NCI-H2081 treated with DMSO at 0.1 percent for 48 hours (cell line): Measurements from ENCODE around the gene SP9.

Experiments
- DNase-seq: peaks from one replicate; lab custom pipeline; 2025; lab: John Stamatoyannopoulos, UW

The SP9 gene

GRCh38 chr2:174334781-174335251, at the start of gene SP9:
Gene SP9 (plus strand): TSS chr2:174334954. CDS start chr2:174335093, 139 bp downstream.
- DNase-seq = no peak

DNA sequence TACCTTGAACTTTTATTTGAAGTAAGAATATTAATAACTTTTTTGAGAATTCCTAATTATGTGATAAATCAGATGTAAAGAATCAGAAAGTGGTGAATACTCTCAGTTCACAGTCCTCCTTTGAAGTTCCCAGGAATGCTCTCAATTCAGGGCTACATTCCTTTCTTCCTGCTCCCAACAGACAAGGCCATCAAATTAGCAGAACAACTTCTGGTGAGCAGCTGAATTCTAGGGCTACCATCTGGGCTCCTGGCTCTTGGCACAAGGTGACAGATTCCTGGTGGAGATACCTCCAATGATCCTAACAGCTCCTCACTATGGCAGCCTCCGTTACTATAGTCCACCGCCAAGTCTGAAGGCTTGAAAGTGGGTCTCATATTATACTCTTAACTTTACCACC, 48.6 kb upstream of the SP9 start:
- no peak for DNase-seq

GRCh38 chr2:174292908-174293307, 41.8 kb upstream of the SP9 start:
- no peak for DNase-seq

GRCh38 chr2:174300114-174300513, 34.6 kb upstream of the SP9 start:
- no peak for DNase-seq

DNA sequence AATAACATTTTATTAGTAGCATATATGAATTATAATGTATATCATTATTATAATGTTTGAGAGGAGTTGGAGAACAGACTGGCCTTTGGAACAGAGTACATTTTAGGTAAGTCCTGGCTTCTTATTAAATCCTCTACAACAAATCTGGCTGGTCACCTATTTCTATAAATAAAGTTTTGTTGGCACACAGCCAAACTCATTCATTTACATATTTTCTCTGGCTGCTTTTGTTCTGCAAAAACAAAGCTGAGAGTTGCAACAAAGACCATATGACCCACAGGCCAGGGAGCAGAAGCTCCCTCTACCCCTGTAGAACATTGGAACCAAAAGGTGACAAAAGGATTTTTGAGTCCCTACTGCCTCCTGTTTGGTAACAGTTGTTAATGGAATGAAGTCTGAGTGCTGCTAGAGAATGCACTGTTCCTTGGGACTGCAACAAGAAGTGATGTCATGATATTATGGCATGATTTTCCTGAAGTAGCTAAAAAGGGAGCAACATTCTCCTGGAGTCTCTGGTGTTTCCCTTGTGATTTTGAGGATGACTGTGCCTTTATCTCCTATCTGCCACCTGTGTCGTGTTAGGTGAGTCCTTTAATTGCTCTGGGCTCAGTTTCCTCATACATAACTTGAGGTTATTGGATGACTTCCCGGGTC, 22.0 kb upstream of the SP9 start:
- no peak for DNase-seq

- no peak for DNase-seq
These were observed 12.6 kb upstream of the SP9 start for GRCh38 chr2:174322149-174322548.

DNA sequence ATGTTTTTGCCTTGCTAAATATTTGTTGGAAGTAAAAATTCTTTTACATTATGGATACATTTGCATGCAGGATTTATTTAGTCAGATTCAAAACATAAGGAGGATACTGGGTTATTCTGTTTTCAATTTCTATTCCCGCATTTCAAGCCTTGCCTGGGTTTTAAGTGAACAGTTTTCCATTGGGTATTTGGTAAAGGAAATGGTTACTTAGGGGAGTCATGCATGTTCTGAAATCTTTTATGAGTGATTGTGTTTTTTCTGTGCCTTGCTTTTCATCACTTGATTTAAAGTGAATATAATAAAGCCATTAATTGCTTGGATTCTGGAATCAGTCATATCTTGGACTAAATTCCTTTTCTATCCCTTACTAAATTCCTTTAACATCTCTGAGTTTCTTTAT, 12.0 kb upstream of the SP9 start:
- DNase-seq = no peak

DNA sequence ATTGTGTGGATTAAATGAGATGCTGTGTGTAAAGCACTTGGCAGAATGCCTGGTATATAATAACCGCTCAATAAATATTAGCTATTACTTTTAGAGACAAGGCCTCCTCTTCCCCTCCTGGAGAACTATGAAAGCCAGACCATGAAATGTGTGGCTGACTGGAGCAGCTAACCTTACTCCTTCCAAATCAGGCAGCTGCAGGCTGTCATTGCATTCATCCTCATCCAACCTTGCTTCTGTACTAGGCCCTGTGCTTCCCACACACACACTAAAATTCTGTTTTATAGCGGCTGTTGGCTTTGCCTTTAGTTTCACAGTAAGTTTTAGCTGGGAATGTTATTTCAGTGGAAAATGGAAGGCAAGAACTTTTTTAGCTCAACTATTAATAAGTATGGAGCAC, 10.2 kb upstream of the SP9 start:
- no peak for DNase-seq

GRCh38 chr2:174325373-174326160, 9.2 kb upstream of the SP9 start:
- no peak for DNase-seq

DNA sequence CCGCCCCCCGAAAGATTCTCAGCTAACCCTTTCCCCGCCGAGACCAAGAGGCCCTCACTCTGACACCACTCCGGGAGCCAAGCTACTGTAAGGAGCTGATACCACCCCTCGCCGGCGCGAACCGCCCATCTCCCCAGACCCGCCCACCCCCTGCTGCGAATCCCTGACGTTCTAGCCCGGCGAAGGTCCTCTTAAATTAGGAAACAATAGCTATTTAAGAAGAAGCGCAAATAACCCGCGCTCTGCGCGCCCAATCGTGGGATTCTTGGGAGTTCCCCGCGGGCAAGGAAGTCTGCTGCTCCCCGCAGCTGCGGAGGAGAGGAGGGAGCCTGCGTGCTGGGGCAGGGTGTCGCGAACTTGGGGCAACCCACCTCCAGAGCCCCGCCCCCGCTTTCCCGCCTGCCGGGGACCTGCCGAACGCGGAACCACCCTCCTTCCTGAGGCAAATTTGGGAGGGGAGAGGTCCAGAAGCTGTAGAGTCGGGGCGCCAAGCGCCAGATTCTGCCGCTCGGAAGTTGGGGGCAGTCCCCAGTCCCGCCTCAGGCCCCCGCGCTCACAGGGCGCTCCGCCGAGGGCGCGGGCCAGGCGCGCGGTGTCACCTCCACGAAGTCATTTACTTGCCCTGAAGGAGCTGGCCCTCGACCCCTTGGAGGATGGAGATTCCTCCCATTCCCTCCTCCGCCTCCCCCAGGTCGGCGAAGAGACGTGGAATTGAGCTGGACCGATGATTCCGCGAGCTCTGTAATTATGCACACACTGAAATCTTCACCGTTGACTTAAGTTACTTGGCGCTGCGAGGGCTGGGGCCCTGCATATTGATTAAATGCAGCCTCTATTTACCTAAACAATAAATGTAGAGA, 8.4 kb upstream of the SP9 start:
- DNase-seq = no peak

DNA sequence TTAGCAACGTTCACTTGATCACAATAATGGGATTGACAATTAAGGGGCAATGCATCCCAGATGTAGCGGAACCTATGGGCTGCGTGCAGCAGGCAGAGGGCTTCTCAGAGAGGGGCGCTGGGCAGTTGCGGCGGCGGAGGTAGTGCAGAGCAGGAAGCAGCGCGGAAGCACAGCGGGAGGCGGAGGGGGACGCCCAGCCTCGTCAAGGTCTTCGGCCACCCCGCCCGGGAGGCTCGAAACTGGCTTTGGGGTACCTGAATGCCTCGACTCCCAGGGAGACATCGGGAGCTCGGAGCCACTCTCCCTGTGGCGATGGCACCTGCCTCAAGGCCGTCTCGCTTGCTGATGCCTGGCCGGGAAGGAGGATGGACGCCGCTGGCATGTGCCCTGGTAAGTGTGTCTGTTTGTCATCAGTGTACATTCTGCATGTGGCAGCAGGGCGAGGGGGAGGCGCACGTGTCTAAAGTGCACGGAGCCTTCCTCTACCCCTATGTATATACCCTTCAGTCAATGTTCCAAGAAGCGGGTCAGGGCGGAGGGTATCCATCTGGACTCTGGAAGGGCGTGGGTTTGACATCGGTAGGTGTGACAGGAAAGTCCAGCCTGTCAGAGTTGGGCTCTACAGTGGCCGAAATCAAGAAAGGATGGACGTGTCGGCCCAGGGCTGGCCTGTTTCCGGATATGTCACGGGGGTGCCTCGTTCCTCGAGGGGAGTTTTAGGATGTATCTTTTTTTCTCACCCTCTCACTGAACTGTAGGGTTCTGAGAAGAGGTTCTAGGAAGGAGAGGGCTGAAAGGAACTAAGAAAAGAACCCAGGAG, 7.5 kb upstream of the SP9 start:
- no peak for DNase-seq

- no peak for DNase-seq
These were observed 7.0 kb upstream of the SP9 start for GRCh38 chr2:174327841-174328113.

- DNase-seq = no peak
These were observed 6.4 kb upstream of the SP9 start for GRCh38 chr2:174328114-174328960.

- DNase-seq = no peak
These were observed 5.6 kb upstream of the SP9 start for GRCh38 chr2:174328961-174329715.

DNA sequence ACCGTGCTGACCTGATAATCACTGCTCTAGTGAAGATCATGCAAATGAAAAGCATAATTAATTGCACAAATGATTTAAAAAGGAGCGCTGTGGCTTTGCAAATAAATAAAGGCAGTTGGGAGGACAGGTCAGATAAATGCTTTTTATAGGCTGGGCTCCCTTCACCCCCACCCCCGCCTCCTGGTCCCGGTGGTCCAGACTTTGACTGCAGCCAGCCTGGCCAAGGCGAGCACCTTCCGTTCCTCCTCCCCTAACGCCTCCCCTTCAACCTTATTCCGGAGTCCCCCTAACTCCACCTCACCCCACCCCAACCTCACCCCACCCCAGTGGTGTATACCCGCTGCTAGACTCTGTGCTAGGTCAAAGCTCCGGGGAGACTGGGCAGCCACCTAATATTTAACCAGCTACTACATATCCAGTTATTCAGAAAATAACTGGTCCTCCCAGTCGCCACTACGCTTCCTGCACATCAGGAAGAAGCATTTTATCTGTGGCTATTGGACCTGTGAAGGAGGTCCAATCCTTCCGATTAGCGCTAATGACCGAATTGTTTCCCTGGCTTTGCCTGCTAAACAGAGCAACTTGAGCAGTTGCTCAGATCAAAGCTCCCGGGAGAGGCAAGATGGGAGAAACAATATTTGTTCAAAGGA, 3.7 kb upstream of the SP9 start:
- no peak for DNase-seq

DNA sequence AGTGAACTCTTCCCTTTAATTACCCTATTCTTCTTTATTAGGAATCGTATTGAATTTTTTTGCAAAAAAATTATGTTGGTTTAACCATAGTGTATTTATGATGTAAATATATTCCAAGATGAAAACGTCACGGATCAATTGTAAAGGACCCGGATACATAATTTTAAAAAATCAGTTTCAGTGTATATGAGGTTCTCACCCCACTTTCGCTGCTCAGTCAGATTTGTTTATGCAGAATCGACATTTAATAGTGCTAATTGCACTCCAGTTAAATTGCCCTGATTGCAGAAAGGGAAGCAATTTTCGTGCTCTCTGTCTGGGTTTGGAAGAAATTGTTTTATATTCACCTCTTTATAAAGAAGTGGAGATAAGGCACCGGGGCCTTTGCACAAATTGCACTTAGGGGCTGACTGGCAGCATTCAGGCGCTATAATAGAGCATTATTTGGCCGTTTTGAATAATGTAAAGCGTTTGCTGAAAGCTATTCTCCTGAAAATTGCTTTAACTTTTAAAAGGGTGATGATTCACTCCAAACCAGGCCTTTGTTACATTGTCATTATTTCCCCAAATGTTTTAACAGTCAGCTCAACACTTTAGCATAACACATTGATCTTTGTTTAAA, 3.0 kb upstream of the SP9 start:
- DNase-seq = no peak

DNA sequence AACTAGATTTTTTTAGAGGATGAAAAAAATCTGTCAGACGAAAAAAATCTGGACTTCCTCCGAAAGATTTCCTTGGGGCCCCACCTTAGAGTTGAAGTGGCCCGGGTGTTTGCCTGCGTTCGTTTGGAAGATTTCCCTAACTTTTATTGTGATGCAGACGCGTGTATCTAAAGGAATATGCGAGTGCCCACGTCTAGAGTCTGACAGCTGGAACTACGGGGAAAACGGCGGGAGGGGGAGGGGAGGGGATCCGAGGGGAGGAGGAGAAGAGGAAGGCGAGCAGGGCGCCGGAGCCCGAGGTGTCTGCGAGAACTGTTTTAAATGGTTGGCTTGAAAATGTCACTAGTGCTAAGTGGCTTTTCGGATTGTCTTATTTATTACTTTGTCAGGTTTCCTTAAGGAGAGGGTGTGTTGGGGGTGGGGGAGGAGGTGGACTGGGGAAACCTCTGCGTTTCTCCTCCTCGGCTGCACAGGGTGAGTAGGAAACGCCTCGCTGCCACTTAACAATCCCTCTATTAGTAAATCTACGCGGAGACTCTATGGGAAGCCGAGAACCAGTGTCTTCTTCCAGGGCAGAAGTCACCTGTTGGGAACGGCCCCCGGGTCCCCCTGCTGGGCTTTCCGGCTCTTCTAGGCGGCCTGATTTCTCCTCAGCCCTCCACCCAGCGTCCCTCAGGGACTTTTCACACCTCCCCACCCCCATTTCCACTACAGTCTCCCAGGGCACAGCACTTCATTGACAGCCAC, 2.4 kb upstream of the SP9 start:
- no peak for DNase-seq

GRCh38 chr2:174333017-174333371, 1.8 kb upstream of the SP9 start:
- DNase-seq = no peak
